Measurements from ENCODE around the gene ZNF197.

GRCh38 chr3:44669760-44670159 is 44.9 kb downstream of the ZNF197 start:
- TF ChIP-seq STAT6 (CRISPR knock-in tag; conservative IDR thresholded peaks at IDR 0.05; ENCODE audit: low read depth) (no peak), CTCF (IDR thresholded peaks at IDR 0.05) (no peak), ESRRA (CRISPR knock-in tag; IDR thresholded peaks at IDR 0.05; ENCODE audit: borderline replicate concordance) (no peak), HMGXB4 (CRISPR knock-in tag; IDR thresholded peaks at IDR 0.05) (no peak), USF1 (CRISPR knock-in tag; IDR thresholded peaks at IDR 0.05) (no peak), TCF7 (CRISPR knock-in tag; IDR thresholded peaks at IDR 0.05; ENCODE audit: low read depth) (no peak), ZSCAN18 (CRISPR knock-in tag; IDR thresholded peaks at IDR 0.05) (no peak), USF2 (CRISPR knock-in tag; IDR thresholded peaks at IDR 0.05) (no peak), ATF1 (CRISPR knock-in tag; IDR thresholded peaks at IDR 0.05) (no peak), NFYB (CRISPR knock-in tag; conservative IDR thresholded peaks at IDR 0.05; ENCODE audit: low read depth) (no peak), FOXP4 (CRISPR knock-in tag; IDR thresholded peaks at IDR 0.05) (no peak)

Measured in WTC11 (cell line).